Neural progenitor cell (in vitro differentiated cells): ENCODE measurements around the gene PLVAP. TPM values are rescaled to one million over a fixed set of nuclear protein-coding genes. Genes with fewer than 3 reads are reported as not detected.

Experiments used
- DNase-seq: peaks from one replicate; pipeline ENCODE4 v3.0.0-alpha.2; 2016; ENCODE audit warnings: low spot score
- H2AFZ ChIP-seq: fragments of 200-600 bp; sonication (generic); replicated peaks from 2 replicates; pipeline ENCODE4 v1.6.1; 2016; ENCODE audit warnings: antibody characterized with exemption
- H3F3A ChIP-seq: fragments of 200-600 bp; sonication (generic); 2 replicates; pipeline ENCODE4 v1.6.1; 2016; ENCODE audit warnings: antibody characterized with exemption, low read depth
- H3K27ac ChIP-seq: fragments of 200-600 bp; sonication (generic); 2 replicates; pipeline ENCODE4 v1.5.1; 2016; ENCODE audit warnings: mild to moderate bottlenecking
- H3K27me3 ChIP-seq: fragments of 200-600 bp; sonication (generic); 2 replicates; pipeline ENCODE4 v1.6.1; 2016; ENCODE audit warnings: mild to moderate bottlenecking, moderate library complexity
- H3K36me3 ChIP-seq: fragments of 200-600 bp; sonication (generic); 2 replicates; pipeline ENCODE4 v1.5.1; 2016
- H3K4me1 ChIP-seq: fragments of 200-600 bp; sonication (generic); 2 replicates; pipeline ENCODE4 v1.6.1; 2016; ENCODE audit warnings: mixed run types
- H3K4me2 ChIP-seq: fragments of 200-600 bp; sonication (generic); 2 replicates; pipeline ENCODE4 v1.6.1; 2016
- H3K4me3 ChIP-seq: fragments of 200-600 bp; sonication (generic); 2 replicates; pipeline ENCODE4 v1.5.1; 2016
- H3K79me2 ChIP-seq: fragments of 200-600 bp; sonication (generic); 2 replicates; pipeline ENCODE4 v1.6.1; 2016; ENCODE audit warnings: low read depth
- H3K9ac ChIP-seq: fragments of 200-600 bp; sonication (generic); 2 replicates; pipeline ENCODE4 v1.6.1; 2016
- H3K9me3 ChIP-seq: fragments of 200-600 bp; sonication (generic); 2 replicates; pipeline ENCODE4 v1.5.1; 2016; ENCODE audit warnings: low read depth
- H4K20me1 ChIP-seq: fragments of 200-600 bp; sonication (generic); 2 replicates; pipeline ENCODE4 v1.6.1; 2016; ENCODE audit warnings: low read depth
- H3K27ac Mint-ChIP-seq: 3 replicates; pipeline ENCODE4 v1.8.0; 2021; ENCODE audit warnings: mixed read lengths
- H3K27me3 Mint-ChIP-seq: 2 replicates; pipeline ENCODE4 v1.8.0; 2022; ENCODE audit warnings: low read depth, mild to moderate bottlenecking, inconsistent platforms, moderate library complexity, mixed read lengths; ENCODE audit not compliant: insufficient read depth
- H3K36me3 Mint-ChIP-seq: 3 replicates; pipeline ENCODE4 v1.8.0; 2021; ENCODE audit warnings: mixed read lengths
- H3K4me1 Mint-ChIP-seq: 3 replicates; pipeline ENCODE4 v1.8.0; 2021; ENCODE audit warnings: mixed read lengths
- H3K4me3 Mint-ChIP-seq: 3 replicates; pipeline ENCODE4 v1.8.0; 2021; ENCODE audit warnings: mild to moderate bottlenecking, moderate library complexity, mixed read lengths
- H3K9me3 Mint-ChIP-seq: 3 replicates; pipeline ENCODE4 v1.8.0; 2020; ENCODE audit warnings: mixed read lengths
- CTCF ChIP-seq: fragments of 200-600 bp; sonication (generic); IDR thresholded peaks from 2 replicates; pipeline ENCODE4 v1.5.1; 2017; ENCODE audit warnings: antibody characterized with exemption, mild to moderate bottlenecking
- EZH2 ChIP-seq: fragments of 200-600 bp; sonication (generic); IDR thresholded peaks from 2 replicates; pipeline ENCODE4 v1.6.1; 2017; ENCODE audit warnings: antibody characterized with exemption, mild to moderate bottlenecking, moderate library complexity
- EZH2phosphoT487 ChIP-seq: fragments of 200-600 bp; sonication (generic); IDR thresholded peaks from 2 replicates; pipeline ENCODE4 v1.6.1; 2017; ENCODE audit warnings: antibody characterized with exemption
- total RNA-seq: library from RNA; depleted of rRNA; stranded (reverse); fragments of >200 nt; gene quantifications from 2 replicates; pipeline ENCODE4 v1.2.3, GENCODE V29; 2015; ENCODE audit warnings: low replicate concordance

The PLVAP gene
- total RNA-seq, 1 donor from 2014 or later: 0.11 TPM

- Histone ChIP-seq H3K4me2 (no peak overlapping the region), H3F3A (peaks cover 9% of the 10 kb centered on the region), H3K27me3 (no peaks in the 10 kb centered on the region), H3K79me2 (no peaks in the 10 kb centered on the region), H3K9ac (no peak overlapping the region), H4K20me1 (no peaks in the 10 kb centered on the region), H3K9me3 (no peaks in the 10 kb centered on the region), H3K27ac (no peak overlapping the region), H2AFZ (no peak overlapping the region), H3K4me3 (no peak overlapping the region), H3K36me3 (no peaks in the 10 kb centered on the region), H3K4me1 (peaks cover 3% of the 10 kb centered on the region)
- TF ChIP-seq EZH2phosphoT487 (no peak), CTCF (no peak), EZH2 (no peak)
- peaks cover 7% of the 10 kb centered on the region for H3K9me3 Mint-ChIP-seq
- peaks cover 17% of the 10 kb centered on the region for H3K4me1 Mint-ChIP-seq
- no peak overlapping the region for H3K27ac Mint-ChIP-seq
- no peak overlapping the region for H3K4me3 Mint-ChIP-seq
- no peak for DNase-seq
- peaks cover 3% of the 10 kb centered on the region for H3K27me3 Mint-ChIP-seq
- no peaks in the 10 kb centered on the region for H3K36me3 Mint-ChIP-seq
Measured at GRCh38 chr19:17380426-17381138, 3.4 kb upstream of the PLVAP start.

GRCh38 chr19:17379221-17379631, 2.1 kb upstream of the PLVAP start:
- no peak for TF ChIP-seq CTCF
- TF ChIP-seq EZH2phosphoT487: no peak
- no peak for TF ChIP-seq EZH2
- H3K36me3 Mint-ChIP-seq: no peaks in the 10 kb centered on the region
- Histone ChIP-seq H3K4me3 (no peak overlapping the region), H4K20me1 (no peaks in the 10 kb centered on the region), H3K36me3 (no peaks in the 10 kb centered on the region), H3F3A (peaks cover 9% of the 10 kb centered on the region), H3K9ac (no peak overlapping the region), H2AFZ (no peak overlapping the region), H3K9me3 (no peaks in the 10 kb centered on the region), H3K4me2 (no peak overlapping the region), H3K79me2 (no peaks in the 10 kb centered on the region), H3K27me3 (no peaks in the 10 kb centered on the region), H3K27ac (no peak overlapping the region), H3K4me1 (peaks cover 3% of the 10 kb centered on the region)
- peak; percentile 75 for DNase-seq
- H3K27me3 Mint-ChIP-seq: no peaks in the 10 kb centered on the region
- H3K27ac Mint-ChIP-seq: no peak overlapping the region
- H3K4me1 Mint-ChIP-seq: peaks cover 17% of the 10 kb centered on the region
- no peak overlapping the region for H3K4me3 Mint-ChIP-seq
- H3K9me3 Mint-ChIP-seq: peaks cover 7% of the 10 kb centered on the region

- peaks cover 5% of the 10 kb centered on the region for H3F3A ChIP-seq
- no peaks in the 10 kb centered on the region for H3K36me3 ChIP-seq
- H3K27ac ChIP-seq: no peak overlapping the region
- H3K4me1 ChIP-seq: peaks cover 3% of the 10 kb centered on the region
- H3K4me1 Mint-ChIP-seq: peaks cover 17% of the 10 kb centered on the region
- H2AFZ ChIP-seq: no peak overlapping the region
- no peaks in the 10 kb centered on the region for H4K20me1 ChIP-seq
- H3K79me2 ChIP-seq: no peaks in the 10 kb centered on the region
- no peak for TF ChIP-seq EZH2
- no peak for TF ChIP-seq CTCF
- TF ChIP-seq EZH2phosphoT487: no peak
- no peak overlapping the region for H3K4me3 Mint-ChIP-seq
- H3K9me3 Mint-ChIP-seq: peaks cover 7% of the 10 kb centered on the region
- H3K27ac Mint-ChIP-seq: no peak overlapping the region
- DNase-seq: no peak
- H3K36me3 Mint-ChIP-seq: no peaks in the 10 kb centered on the region
- no peaks in the 10 kb centered on the region for H3K9me3 ChIP-seq
- H3K27me3 Mint-ChIP-seq: no peaks in the 10 kb centered on the region
- no peak overlapping the region for H3K4me2 ChIP-seq
- H3K9ac ChIP-seq: no peak overlapping the region
- H3K4me3 ChIP-seq: no peak overlapping the region
- no peaks in the 10 kb centered on the region for H3K27me3 ChIP-seq
Measured at GRCh38 chr19:17378271-17378670, 1.1 kb upstream of the PLVAP start.
